NCI-H345 treated with DMSO at 0.1 percent for 48 hours (cell line): ENCODE measurements around the gene SREK1.

Source experiments
- DNase-seq: peaks from one replicate; lab custom pipeline; 2025; ENCODE audit not compliant: unreplicated experiment; lab: John Stamatoyannopoulos, UW

SREK1 gene

GRCh38 chr5:66161356-66161755, 17.3 kb downstream of the SREK1 start:
- DNase-seq: no peak

DNA sequence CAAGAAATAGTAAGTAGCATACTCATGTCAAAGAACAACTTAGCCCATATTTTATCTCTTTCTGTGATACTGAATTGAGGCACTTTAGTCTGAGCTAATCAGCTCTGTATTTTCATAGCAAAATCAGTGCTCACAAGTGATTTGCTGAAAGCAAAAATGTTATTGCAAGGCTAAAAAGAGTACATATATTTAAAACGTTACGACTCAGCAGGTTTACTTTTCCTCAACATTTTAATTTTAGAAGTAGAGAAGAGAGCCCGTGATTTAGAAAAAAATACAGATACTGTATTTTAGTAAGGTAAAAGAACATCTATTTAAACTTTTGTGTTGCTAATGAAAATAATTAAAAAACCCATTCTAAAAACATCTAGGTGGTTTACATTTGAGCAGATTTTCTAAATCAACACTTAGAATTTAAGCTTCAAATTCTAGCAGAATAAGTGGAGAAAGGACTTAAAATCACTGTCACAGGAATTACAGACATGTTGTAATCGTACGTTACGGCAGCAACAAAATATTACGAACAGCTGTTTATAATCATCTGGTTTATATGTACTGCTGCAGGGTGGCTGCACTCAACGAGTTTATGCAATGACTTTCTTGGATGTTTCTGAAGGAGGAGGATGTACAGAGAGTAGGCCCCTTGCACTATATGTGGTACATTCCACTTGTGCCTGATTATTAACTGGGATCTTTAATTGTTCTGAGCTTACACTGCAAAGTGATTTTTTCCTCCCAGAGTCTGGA, 20.1 kb downstream of the SREK1 start:
- no peak for DNase-seq

DNA sequence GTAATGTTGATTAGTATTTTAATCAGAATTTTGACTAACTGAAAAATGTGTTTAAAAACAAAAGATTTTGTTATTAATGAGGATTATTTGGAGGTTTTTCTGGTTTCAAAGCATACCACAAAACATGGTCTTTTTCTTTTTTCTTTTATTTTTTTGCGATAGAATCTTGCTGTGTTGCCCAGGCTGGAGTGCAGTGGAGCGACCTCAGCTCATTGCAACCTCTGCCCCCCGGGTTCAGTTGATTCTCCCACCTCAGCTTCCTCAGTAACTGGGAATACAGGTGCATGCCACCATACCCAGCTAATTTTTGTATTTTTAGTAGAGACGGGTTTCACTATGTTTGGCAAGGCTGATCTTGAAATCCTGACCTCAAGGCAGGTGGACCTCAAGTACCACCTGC, 24.1 kb downstream of the SREK1 start:
- DNase-seq: no peak

- no peak for DNase-seq
Observed at GRCh38 chr5:66169534-66169933, 25.4 kb downstream of the SREK1 start.

GRCh38 chr5:66170195-66170919, 26.3 kb downstream of the SREK1 start:
- no peak for DNase-seq

DNA sequence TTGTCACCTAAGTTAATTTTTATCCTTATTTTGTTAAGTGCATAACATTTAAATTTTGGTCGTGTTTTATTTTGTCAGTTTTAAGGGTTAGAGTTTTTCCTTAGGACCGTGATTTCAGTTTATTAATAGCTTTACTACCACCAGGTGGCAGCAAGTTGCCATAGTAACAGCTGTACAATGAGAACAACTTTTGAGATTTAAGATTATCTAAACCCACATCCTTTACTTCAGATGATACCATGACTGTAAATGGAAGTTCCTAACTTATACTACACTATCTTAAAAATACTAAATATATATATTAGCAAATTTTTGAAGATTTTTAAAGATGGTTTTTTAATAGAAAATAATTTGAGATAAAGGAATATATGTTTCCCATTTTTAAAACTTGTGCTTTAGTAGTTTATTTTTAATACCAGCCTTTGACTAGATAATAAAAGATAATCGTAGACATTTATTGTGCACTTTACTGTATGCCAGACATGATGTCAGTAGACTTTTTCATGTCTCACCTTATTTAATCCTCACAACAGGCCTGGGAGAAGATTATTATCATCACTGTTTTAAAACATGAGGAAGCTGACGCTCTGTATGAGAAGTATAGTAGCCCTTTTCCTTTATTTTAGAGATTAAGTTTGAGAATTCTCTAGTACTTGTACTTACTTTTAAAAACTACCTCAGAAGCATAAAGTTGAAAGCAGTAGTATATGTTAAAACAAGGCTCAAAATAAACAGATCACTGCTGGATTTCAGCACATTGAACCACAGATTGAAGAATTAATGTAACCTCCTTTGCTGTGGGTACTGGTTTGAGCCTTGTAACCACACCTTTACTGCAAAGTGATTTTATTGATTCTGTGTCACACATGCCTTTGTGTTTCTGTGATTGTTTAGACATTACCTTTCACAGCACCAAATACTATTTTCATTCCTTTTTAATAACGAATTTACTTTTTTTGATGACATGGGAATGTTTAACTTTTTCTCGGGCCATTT, 27.5 kb downstream of the SREK1 start:
- no peak for DNase-seq

- DNase-seq: no peak
Observed at GRCh38 chr5:66174338-66174737, 30.2 kb downstream of the SREK1 start.

- no peak for DNase-seq
Observed at GRCh38 chr5:66178799-66179198, 34.7 kb downstream of the SREK1 start.

DNA sequence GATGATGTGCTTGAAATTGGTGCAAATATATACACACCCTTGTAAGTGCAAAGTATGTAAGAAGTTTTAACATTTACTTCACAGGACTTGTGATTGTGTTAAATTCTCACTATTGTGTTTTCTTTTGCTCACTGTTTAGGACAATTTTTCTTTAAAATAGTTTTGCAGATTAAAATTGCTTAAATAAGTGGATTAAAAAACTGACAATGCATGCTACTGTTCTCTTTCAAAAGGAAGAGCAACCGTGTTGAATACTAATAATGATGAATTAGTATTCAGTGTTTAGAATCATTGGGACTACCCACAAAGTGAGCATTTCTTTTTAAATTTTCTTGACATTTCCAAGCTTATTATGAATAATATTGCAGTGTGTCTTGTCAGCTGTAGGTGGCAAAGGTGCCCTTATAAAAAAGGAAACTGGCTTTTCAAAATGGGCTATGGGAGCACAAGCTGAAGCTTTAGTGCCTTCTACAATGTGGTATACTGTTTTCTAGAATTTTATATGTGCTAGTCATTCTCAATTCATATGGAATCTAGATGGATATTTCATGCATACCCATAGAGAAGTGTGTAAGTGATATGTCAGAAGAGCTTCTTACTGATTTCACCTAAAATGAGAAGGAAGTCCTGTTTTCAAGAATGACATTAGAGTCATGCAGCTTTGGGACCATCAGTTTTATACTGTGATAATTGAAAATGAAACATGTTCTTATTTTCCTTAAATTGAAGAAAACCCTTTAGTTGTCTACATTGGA, 35.4 kb downstream of the SREK1 start:
- DNase-seq: no peak

DNA sequence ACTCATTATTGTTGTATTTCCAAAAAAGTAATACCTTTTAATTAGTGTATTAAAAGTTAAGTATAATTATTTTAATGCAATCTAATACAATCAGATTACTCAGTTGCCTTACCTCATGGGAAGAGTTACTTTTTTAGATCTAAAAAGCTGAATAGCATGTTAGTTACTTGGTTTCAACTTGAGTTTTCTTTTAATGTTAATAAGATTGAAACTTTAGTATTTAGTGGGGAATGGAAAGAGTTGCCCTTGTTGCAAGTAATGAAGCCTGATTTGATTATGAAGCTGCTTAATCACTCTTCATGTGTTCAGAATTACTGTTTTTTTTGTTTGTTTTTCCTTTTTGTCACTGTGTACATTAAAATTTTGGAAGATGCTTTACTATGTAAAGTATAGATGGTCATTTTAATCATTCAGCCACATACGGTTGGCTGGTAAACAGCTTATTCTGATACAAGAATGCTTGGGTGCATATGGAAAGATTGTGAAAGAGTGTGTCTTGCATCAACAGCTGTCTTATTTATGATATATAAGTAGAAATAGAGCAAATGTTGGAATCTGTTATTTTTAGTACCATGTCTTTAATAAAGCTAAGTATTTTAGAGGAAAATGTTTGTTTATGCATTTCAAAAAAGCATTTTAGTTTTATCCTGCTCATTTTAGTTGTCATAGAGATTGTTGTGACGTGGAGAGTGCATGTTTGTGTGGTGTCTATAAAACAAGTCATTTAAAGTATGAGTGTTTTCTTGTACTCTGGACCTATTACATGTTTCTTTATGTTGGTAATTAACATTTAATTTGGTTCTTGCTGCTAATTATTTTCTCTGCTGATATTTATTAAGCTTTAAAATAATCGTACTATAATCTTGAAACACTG, 36.4 kb downstream of the SREK1 start:
- no peak for DNase-seq

DNA sequence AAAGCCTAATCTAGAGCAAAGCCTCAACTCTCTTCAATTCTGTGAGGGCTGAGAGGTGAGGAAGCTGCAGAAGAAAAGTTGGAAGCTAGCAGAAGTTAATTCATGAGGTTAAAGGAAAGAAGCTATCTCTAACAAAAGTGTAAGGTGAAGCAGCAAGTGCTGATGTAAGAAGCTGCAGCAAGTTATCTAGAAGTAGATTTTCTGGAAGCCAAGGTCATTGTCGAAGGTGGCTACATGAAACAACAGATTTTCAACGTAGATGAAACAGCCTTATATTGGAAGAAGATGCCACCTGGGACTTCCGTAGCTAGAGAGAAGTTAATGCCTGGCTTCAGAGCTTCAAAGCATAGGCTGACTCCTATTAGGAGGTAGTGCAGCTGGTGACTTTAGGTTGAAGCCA, 42.0 kb downstream of the SREK1 start:
- no peak for DNase-seq

GRCh38 chr5:66193419-66193818, 49.3 kb downstream of the SREK1 start:
- DNase-seq: no peak

- no peak for DNase-seq
Observed at GRCh38 chr5:66197764-66198405, 53.8 kb downstream of the SREK1 start.

GRCh38 chr5:66198837-66199236, 54.7 kb downstream of the SREK1 start:
- DNase-seq: no peak

DNA sequence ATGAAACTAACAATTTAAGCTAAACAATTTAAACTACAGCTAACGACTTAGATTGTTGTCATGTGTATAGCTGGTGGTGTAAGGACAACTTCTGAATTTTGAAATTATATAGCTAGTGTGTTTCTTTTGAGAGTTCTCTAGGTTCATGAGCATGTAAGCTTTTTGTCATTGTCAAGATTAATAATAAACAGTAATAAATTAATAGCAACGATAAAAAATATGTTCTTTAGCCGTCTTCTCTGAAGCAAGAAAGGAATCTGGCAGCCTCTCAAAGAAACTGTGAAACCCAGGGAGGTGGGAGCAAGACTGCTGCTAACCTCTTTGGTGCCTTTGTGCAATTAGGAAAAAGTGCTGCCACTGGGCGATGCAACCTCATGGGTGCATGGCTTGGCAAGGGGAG, 59.4 kb downstream of the SREK1 start:
- no peak for DNase-seq

- no peak for DNase-seq
Observed at GRCh38 chr5:66206465-66206864, 62.4 kb downstream of the SREK1 start.

DNA sequence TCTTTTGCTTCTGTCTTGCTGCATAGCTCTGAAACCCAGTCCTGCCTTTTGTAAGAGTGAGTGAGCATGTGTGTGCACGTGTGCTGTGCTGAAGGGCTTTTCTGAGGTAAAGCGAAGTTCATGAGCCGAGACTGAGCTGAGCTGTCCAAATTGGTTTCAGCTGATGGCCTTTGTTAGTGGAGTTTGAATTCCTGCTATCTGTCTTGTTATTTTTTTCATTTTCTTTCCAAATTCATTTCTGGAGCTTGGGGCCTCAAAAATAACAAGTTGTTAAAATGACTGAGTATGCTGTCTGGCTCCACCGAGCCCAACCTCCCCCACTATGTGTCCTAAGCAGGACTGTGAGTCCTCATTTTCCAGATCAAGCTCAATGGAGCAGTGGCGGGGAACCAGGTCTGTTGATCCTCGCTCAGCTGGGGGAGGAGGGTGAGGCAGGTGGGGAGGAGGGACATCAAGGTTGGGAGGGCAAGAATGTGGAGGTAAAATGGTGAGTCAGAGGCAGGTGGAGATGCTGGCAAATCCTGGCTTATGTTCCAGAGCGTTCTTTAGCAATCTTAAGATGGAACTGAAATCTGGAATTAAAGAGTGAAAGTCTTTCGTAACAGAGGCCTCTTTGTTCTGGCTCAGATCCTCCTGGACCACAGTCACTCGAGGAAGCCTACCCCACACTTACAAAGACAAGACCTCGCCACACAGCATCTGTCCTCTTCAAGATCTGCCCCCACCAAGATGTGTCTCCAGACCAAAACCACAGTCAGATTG, 63.9 kb downstream of the SREK1 start:
- no peak for DNase-seq

DNA sequence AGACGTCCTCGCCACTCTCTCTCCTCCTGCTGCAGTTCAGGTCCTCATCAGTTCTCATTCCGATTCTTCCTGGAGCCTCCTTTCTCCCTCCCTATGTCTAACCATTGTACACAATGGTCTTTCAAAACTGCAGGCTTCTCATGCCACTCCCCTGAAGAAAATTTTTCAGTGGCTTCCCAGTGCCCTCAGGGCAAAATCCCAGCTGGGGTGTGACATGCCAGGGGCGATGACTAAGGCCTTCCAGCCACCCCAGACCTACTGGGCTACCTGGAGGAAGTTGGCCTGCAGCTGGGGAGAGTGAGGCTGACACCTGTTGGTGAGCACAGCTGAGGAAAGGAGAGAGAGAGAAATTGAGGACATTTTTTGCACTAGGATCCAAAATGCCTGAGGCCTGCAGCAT, 65.2 kb downstream of the SREK1 start:
- DNase-seq: no peak

DNA sequence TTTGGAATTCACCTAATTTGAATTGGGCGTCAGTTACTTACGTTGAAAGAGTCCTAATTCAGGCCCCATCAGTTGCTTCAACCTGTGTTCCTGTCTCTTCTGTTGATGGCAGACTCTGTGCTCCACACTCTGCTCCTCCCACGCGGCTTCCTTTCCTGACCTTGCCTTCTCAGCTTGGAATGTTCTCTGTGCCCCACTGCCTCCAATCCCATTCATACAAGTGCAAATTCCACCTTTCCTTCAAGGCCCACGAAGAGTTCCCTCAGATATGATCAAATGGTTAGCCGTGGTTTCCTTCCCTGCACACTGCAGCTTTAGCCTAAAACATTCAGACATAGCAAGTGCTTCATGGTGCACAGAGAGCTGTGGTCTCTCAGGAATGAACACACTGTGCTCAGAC, 65.7 kb downstream of the SREK1 start:
- no peak for DNase-seq
